HG03095 (cell line): ENCODE results near the gene GOSR2.
"Not testable (repeated sequence)": the region's sequence is repeated elsewhere in the genome, so short reads cannot be mapped to it uniquely, and the experiment has no call there.

ENCODE experiments used
- ATAC-seq: cut with Tn5 transposase; IDR thresholded peaks from one replicate; pipeline ENCODE4 v1.9.1; 2021; ENCODE audit warnings: moderate library complexity; ENCODE audit not compliant: unreplicated experiment

Gene GOSR2

DNA sequence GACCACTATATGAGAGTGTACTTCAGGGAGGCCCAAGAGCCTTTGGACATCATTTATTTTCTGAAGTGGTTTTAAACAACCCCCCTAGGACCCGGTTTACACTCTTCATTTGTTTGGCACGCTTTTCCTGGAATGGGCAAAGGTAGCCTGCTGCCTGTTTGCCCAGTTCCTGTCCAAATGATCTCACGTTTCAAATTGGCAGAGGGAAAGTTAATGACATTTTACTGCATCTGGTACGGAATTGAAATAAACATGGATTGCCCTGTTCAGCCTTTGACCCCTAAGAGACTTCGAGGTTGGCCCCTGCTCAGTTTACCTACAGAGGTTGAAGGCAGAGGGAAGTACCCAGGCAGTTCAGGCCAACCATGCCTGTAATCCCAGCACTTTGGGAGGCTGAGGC, 61.9 kb downstream of the GOSR2 start:
- ATAC-seq, result no peak

DNA sequence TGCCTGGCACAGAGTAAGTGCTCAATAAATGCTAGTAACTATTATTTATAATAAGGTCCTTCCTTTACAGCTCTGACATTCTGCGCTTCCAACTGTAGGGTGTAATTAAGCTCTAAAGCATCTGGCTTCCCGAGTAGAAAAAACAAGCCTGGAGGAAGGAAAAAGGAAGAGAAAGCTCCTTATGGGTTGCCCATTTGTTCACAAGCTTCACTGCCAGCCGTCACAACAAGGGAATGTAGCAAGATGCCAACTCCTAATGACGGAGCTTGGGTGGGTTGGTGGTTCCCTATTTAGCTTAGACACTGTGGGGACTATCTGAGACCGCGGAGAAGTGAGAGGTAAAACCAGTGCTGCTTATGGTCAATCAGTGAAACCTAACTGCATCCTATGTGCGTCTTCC, 63.4 kb downstream of the GOSR2 start:
- no peak for ATAC-seq

DNA sequence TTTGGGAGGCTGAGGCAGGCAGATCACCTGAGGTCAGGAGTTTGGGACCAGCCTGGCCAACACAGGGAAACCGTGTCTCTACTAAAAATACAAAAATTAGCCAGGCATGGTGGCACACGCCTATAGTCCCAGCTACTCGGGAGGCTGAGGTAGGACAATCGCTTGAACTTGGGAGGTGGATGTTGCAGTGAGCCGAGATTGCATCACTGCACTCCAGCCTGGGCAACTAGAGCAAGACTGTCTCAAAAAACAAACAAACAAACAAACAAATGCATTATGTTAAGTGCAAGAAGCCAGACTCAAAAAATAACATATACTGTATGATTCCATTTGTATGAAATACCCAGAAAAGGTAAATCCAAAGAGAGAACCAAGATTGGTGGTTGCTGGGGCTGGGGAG, 65.0 kb downstream of the GOSR2 start:
- ATAC-seq, result not testable (repeated sequence)

DNA sequence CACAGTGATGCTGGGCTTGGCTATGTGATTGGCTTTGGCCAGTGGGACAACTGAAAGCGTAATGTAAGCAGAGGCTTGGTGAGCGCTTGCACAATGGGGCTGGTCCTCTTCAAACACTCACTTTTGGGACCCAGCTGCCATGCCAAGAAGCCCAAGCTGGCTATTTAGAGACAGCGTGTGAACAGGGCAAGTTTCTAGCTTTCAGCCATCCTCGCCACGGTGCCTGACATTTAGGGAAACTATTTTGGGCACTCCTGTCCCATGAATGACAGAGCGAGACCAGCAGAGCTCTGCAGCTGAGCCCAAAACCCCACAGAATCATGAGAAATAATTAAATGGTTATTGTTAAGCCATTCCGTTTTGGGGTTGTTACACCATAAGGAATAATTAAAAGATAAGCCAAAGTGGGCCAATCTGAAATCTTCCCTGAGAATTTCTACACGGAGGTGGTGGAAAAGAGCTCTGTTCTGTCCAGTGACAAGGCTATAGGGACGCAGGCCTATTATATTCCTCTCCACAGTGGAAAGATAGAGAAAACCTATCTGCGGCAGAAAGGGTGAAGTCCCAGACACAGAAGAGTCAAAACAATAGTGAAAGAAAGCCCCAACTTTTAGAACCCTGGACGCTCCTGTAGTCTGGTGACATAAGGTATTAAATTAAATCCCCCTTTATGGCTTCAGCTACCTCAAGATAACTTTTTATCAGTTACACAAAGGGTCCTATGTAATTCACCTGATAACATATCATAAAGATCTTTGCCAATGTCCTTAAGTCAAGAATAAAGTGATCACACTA, 66.9 kb downstream of the GOSR2 start:
- ATAC-seq, result no peak

DNA sequence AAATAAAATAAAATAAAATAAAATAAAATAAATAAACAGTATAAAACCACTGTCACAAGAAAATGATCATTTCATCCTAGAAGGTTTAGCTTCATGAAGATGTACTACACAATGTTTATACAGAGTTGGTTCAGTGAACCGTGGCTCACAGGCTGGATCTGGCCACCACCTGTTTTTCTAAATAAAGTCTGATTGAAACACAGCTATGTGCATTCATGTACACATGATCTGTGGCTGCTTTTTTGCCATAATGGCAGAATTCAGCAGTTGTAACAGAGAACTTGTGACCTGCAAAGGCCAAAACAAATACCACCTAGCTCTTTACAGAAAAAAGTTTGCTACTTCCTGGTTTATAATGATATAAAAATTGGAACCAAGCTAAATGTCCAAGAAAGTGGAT, 68.7 kb downstream of the GOSR2 start:
- ATAC-seq, result no peak
